HG03139 (cell line): Measurements from ENCODE around the gene SHISA6.

Experiments
- ATAC-seq: cut with Tn5 transposase; IDR thresholded peaks from one replicate; pipeline ENCODE4 v1.9.1; 2021; ENCODE audit not compliant: unreplicated experiment

SHISA6 gene

DNA sequence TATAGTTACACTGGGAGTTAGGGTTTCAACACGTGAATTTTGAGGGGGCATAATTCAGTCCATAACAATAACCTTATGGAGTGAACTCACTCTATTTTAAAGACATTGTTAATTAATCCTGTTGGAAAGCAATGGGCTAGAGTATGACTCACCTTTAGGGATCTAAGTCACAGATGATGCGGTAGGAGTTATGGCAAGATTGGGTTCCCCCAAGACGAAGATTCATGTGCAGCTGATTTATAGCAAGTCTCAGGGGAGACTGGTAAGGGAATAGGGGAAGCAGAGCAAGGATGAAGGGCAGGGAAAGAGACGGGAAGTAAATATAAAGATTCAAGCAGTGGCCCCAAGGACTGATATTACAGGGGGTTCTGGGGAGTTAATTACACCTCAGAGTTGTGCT lies 197.7 kb downstream of the SHISA6 start:
- no peak for ATAC-seq

DNA sequence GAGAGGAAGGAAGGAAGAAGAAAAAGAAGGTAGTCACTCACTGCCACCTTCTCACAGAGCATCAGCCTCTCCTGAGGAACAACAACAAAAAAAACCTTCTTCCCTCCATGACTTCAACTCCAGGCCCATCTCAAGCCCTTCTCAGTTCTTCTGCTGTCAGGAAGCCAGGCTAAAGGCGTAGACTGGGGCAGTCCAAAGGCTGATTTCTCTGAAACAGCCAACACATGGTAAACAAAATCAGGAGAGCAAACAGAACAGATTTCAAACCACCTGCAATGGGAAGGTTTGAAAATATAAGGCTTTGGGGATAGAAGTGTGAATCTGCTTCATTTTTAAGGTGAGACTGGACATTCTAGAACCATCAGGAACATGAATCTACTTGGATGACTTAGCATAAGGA lies 200.0 kb downstream of the SHISA6 start:
- ATAC-seq = no peak

DNA sequence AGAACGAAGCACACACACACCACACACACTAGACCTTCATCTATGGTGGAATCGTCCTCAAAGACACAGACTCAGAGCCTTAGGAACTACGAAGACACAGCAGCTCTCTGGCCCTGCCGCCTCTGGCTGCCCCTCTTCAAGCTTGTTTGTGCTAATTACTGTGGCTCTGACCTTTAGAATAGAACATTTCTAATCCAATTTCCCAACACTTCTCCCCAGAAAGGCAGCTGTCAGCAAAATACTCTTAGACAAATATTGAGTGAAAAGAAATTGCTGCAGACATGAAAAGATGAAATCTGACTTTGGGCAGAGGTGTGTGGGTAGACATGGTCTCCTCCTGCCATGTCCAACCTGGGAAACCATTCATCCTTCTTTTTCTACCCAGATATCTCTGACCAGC lies 205.3 kb downstream of the SHISA6 start:
- no peak for ATAC-seq

GRCh38 chr17:11454096-11454495 lies 213.1 kb downstream of the SHISA6 start:
- no peak for ATAC-seq

DNA sequence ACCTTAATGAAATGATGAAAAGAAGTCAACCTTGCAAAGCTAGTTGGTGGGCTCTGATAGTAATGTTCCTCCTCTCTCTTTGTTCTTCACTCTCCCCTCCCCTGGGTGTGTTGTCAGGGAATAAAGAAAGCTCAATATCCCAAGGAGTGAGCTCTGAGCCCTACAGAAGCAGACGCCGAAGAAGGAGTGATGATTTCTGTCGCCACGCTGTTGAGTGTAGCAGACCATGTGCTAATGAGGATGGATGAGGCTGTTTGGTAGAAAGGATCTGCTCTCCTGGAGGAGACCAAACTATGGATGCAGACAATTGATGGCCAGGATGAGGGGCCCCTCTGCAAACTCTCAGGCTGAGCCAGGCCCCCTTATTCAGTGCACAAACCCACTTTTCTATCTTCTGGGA lies 217.3 kb downstream of the SHISA6 start:
- ATAC-seq = no peak

DNA sequence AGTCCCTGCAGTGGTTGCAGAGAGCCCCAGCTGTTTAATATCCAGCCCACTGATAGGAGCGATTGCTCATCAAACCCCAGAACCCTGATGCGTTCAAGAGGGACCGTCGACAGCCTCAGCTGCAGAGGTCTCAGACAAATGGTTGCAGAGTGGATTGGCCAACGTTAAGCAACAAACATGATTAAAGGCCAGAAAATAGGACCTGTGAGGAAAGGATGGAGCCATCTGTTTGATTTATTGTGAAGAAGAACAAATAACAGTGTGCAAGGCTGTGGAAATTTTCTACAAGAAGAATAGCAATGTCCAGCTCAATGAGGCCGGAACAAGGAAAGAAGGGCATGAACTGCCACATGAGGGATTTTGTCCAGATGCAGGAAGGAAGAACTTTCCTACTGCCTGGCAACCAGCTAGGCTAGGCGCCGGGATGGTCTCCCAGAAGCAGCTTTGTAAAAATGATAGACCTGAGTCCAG lies 218.9 kb downstream of the SHISA6 start:
- no peak for ATAC-seq

DNA sequence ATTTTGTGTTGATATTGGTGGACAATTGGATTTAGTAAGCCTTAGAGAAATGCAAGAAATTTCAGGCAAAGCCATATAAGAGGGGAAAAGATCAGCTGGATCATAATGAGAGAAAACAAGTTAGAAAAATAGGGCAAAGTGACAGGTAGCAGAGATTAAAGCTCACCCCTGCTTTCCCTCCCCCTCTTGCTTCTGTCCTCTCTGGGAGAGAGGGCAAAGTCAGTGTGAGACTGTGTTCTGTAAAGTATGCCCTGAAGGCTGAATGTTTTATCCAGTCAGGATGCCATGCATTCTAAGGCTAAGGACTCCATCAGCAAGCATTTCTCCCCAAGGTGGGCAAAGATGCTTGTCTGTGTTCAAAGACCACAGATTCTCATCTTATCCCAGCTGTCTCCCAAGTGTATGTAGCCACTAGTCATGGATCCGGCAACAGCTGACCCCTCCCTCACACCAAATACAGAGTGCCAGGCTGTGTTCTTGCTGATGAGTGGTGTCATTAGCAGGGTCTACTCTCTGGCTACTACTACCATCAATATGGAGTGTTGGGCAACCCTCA lies 221.1 kb downstream of the SHISA6 start:
- no peak for ATAC-seq

- no peak for ATAC-seq
These were observed 226.6 kb downstream of the SHISA6 start for GRCh38 chr17:11467639-11468038.

DNA sequence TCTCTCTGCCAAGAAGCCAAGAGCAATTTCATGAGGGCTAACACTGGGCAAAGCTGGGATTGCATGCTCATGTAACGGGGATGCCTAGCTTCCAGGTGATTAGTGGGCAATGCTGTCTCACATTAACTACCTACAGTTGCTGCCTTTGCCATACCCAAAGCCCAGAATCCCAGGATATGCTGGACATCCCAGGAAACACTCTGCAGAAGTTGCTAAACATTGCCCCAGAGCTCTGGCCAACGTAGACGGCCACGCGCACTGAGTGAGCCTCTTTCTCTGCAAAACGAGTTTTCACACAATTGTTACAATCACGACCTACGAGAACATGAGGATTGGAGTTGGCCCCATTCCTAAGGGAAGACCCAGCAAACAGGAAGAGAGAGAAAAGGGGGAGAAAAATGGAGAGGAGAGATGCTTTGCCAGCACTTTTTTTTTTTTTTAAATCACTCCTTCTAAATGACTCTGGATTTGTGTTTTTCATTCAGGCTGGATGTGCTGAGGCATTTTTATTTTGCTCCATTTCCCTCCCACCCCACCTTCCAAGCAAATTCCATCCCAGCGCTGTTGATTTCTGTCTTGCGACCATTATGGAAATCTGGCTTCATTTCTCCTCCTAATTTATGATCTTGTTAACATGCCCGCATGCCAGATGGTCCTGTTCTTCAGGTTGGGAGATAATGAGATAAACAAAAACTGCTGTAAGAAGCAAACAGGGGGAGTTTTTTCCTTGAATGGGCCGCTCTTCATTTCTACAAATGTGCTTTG lies 244.5 kb downstream of the SHISA6 start:
- no peak for ATAC-seq

GRCh38 chr17:11486101-11486867 lies 245.3 kb downstream of the SHISA6 start:
- ATAC-seq = no peak

DNA sequence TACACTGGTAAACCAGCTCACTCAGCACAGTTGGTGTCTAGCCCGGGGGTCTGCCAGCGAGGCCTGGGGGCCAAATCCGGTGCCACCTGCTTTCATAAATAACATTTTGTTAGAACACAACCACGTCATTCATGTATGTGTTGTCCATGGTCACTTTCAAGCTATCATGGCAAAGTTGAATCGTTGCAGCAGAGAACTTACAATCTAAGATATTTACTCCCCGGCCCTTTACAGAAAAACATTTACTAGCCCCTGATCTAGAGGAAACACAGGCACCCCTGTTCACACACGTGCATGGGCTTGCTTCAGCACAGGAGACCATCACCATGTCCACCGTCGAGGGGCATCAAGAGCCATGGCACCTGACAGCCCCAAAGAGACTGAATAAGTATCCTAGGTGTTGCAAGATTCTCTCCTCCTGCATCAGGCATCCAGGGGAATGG lies 245.9 kb downstream of the SHISA6 start:
- no peak for ATAC-seq

- no peak for ATAC-seq
These were observed 246.5 kb downstream of the SHISA6 start for GRCh38 chr17:11487469-11487868.

GRCh38 chr17:11488407-11488806 lies 247.4 kb downstream of the SHISA6 start:
- no peak for ATAC-seq

GRCh38 chr17:11490171-11490755 lies 249.2 kb downstream of the SHISA6 start:
- ATAC-seq = no peak

GRCh38 chr17:11492511-11492910 lies 251.5 kb downstream of the SHISA6 start:
- ATAC-seq = no peak

DNA sequence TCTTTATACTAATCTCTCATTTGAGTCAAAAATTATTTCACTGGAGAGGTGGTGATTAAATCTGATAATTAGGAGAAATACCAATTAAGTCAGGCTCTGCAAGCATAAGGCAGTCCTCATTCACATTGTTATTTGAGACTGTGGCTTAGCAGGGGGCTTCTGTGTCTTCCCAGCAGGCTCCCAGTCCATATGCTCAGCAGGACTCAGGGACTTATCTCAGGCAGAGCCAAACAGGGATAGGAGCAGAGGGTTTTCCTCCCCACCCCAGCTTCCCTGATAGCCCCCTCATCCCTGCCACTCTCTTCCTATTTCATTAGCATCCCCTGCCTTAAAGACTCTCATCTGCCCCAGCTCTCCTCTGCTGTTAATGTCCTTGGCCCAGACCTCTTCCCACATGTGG lies 252.9 kb downstream of the SHISA6 start:
- no peak for ATAC-seq

GRCh38 chr17:11495613-11496012 lies 254.6 kb downstream of the SHISA6 start:
- ATAC-seq = no peak

DNA sequence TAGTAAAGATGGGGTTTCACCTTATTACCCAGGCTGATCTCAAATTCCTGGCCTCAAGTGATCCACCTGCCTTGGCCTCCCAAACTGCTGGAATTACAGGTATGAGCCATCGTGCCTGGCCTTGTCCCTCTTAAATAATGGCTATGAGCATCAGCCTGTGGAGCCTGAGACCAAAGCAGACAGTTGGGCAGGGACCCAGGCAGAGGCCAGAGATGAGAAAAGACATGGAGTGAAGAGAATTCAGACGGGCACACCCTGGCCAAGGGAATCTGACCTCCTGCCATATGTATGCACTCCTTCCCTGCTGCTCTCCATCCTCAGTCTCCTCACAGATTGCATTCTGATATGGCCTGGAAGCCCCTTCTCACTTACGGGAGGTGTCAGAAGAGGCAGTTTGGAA lies 258.9 kb downstream of the SHISA6 start:
- no peak for ATAC-seq

- no peak for ATAC-seq
These were observed 262.5 kb downstream of the SHISA6 start for GRCh38 chr17:11503308-11504035.

DNA sequence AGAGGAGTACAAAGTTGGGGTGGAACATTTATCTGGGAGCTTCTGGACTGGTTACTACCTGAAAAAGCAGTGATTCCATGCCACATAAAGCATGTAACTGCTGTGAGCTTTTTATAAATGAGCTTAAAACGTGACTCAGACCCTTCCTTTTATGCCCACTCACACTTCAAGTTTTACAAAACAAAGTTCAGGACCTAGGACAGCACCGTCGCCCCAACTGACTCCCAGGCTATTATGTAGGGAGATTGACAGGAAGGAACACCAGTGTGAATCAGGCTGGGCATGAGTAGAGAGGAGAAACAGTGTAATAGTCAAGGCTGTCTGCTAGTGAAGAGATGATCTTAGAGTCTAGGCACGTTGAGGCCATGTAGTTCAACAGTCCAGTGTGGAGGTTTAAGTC lies 265.6 kb downstream of the SHISA6 start:
- no peak for ATAC-seq

DNA sequence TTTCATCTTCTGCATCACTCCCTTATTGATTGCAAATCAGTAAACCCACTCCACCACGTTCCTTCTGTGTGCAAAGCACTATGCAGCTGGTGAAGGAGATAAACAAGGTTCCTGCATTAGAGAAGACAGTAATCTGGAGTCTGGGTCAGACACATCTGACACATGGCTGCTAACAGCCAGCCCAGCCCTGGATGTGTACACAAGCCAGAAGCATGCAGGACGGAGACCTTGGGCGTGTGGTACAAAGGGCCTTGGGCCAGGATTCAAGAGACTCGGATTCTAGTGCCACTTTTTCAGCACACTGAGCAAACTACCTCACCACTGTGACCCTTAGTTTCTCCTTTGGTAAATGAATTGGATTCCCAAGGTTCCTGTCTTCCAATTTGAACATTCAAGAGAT lies 270.7 kb downstream of the SHISA6 start:
- no peak for ATAC-seq
